CD4-positive, alpha-beta T cell (primary cell): ENCODE data around the gene THSD7B. TPM values are rescaled to one million over a fixed set of nuclear protein-coding genes. Genes with fewer than 3 reads are reported as not detected.
"Not testable (repeated sequence)": the region's sequence is repeated elsewhere in the genome, so short reads cannot be mapped to it uniquely, and the experiment has no call there.

Source experiments
- ATAC-seq: fragments of 200-7000 bp; cut with Tn5 transposase; one replicate; pipeline ENCODE4 v1.10.0; 2022; ENCODE audit warnings: mild to moderate bottlenecking; ENCODE audit not compliant: poor library complexity
- CTCF ChIA-PET: fragments of 350-600 bp; sonication (Branson Sonifier 250); formaldehyde crosslinking; loops from one replicate; lab custom pipeline; 2021; ENCODE audit warnings: antibody characterized with exemption, inconsistent platforms; lab: Charles Lee
- POLR2A ChIA-PET: fragments of 350-600 bp; sonication (Branson Sonifier 250); formaldehyde crosslinking; loops from one replicate; lab custom pipeline; 2021; ENCODE audit warnings: antibody characterized with exemption, inconsistent platforms; lab: Charles Lee
- DNase-seq, 14 experiments: peaks; one replicate each; pipeline ENCODE4 v3.0.0-alpha.2; 2013 to 2020; ENCODE audit warnings: mixed read lengths in 2 of 14
- H3K27ac ChIP-seq, 2 donors: one replicate each; pipeline versions ENCODE4 v1.5.1 to v1.7.0; 2013; ENCODE audit warnings: low read length in 2 of 2, low read depth in 1 of 2, mild to moderate bottlenecking in 1 of 2
- H3K27me3 ChIP-seq, 2 experiments: 1 replicate in 1 of 2; 2 replicates in 1 of 2; pipeline versions ENCODE4 v1.6.1 to v1.7.0; 2013; ENCODE audit warnings: low read length in 2 of 2, control low read depth in 1 of 2, mild to moderate bottlenecking in 1 of 2, moderate library complexity in 1 of 2; ENCODE audit not compliant: insufficient read depth in 2 of 2, control insufficient read depth in 1 of 2
- H3K36me3 ChIP-seq: one replicate; pipeline ENCODE4 v1.6.1; 2013; ENCODE audit warnings: low read length, control low read depth; ENCODE audit not compliant: insufficient read depth
- H3K4me1 ChIP-seq: one replicate; pipeline ENCODE4 v1.6.1; 2013; ENCODE audit warnings: low read length, control low read depth; ENCODE audit not compliant: insufficient read depth
- H3K4me3 ChIP-seq: one replicate; pipeline ENCODE4 v1.5.1; 2013; ENCODE audit warnings: mild to moderate bottlenecking, low read length, moderate library complexity
- H3K9me3 ChIP-seq, 2 experiments: 1 replicate in 1 of 2; 2 replicates in 1 of 2; pipeline versions ENCODE4 v1.6.1 to v1.7.0; 2013; ENCODE audit warnings: low read length in 2 of 2, mild to moderate bottlenecking in 2 of 2, control low read depth in 1 of 2, moderate library complexity in 1 of 2; ENCODE audit not compliant: control insufficient read depth in 1 of 2, insufficient read depth in 1 of 2
- H3K27ac Mint-ChIP-seq: one replicate; pipeline ENCODE4 v1.8.0; 2020; ENCODE audit warnings: mixed read lengths
- H3K27me3 Mint-ChIP-seq: one replicate; pipeline ENCODE4 v1.8.0; 2021; ENCODE audit warnings: mixed read lengths
- H3K36me3 Mint-ChIP-seq: one replicate; pipeline ENCODE4 v1.8.0; 2021; ENCODE audit warnings: low read depth, mixed read lengths
- H3K4me1 Mint-ChIP-seq: one replicate; pipeline ENCODE4 v1.8.0; 2021; ENCODE audit warnings: low read depth, mixed read lengths
- H3K4me3 Mint-ChIP-seq: one replicate; pipeline ENCODE4 v1.8.0; 2020; ENCODE audit warnings: mild to moderate bottlenecking, mixed read lengths
- H3K9me3 Mint-ChIP-seq: one replicate; pipeline ENCODE4 v1.8.0; 2020; ENCODE audit warnings: mixed read lengths
- CTCF ChIP-seq: fragments of 200-600 bp; IDR thresholded peaks from one replicate; pipeline ENCODE4 v1.8.0; 2022; ENCODE audit warnings: antibody characterized with exemption, mild to moderate bottlenecking
- intact Hi-C, 2 experiments: fragments of 100-400 bp; cut with DNase I in 1 of 2; cut with micrococcal nuclease in 1 of 2; formaldehyde crosslinking; loops; one replicate each; pipeline versions ENCODE4 v1.15.1 to v1.9.0; 2023 to 2025; cut with DNase I, micrococcal nuclease
- total RNA-seq, 174 experiments: library from RNA in 2 of 174; stranded (reverse) in 2 of 174; gene quantifications; one replicate each; pipeline ENCODE4 v1.2.3 and lab custom pipeline; 2021 to 2026

The THSD7B gene
- total RNA-seq, 2 experiments from 2014 or later, result not detected

- no peak for TF ChIP-seq CTCF
- Mint-ChIP-seq H3K4me3 (no peak overlapping the region), H3K4me1 (no peaks in the 10 kb centered on the region), H3K27me3 (no peaks in the 10 kb centered on the region), H3K36me3 (no peaks in the 10 kb centered on the region), H3K9me3 (no peaks in the 10 kb centered on the region), H3K27ac (no peak overlapping the region)
- Histone ChIP-seq H3K36me3 (no peaks in the 10 kb centered on the region), H3K9me3 (peaks cover 0 to 7% of the 10 kb centered on the region in 2 experiments), H3K27me3 (no peaks in the 10 kb centered on the region), H3K27ac (no peak overlapping the region), H3K4me1 (no peaks in the 10 kb centered on the region), H3K4me3 (no peak overlapping the region)
- ATAC-seq, result no peak
- no peak for DNase-seq
- POLR2A ChIA-PET, result no interaction called here
- intact Hi-C loops, result no loop called here
- CTCF ChIA-PET, result no interaction called here
Observed at GRCh38 chr2:137096187-137096586, 330.8 kb downstream of the THSD7B start.

- Histone ChIP-seq H3K27ac (no peak overlapping the region), H3K9me3 (peaks cover 0 to 8% of the 10 kb centered on the region in 2 experiments), H3K36me3 (no peaks in the 10 kb centered on the region), H3K27me3 (no peaks in the 10 kb centered on the region), H3K4me3 (no peak overlapping the region), H3K4me1 (no peaks in the 10 kb centered on the region)
- ChIA-PET CTCF (no interaction called here), POLR2A (no interaction called here)
- H3K4me3 Mint-ChIP-seq, result no peak overlapping the region
- no peaks in the 10 kb centered on the region for H3K9me3 Mint-ChIP-seq
- H3K36me3 Mint-ChIP-seq, result no peaks in the 10 kb centered on the region
- no peak for TF ChIP-seq CTCF
- no peaks in the 10 kb centered on the region for H3K27me3 Mint-ChIP-seq
- ATAC-seq, result no peak
- H3K4me1 Mint-ChIP-seq, result no peaks in the 10 kb centered on the region
- no peak overlapping the region for H3K27ac Mint-ChIP-seq
- intact Hi-C loops, result no loop called here
- no peak for DNase-seq
Observed at GRCh38 chr2:137096693-137097092, 331.3 kb downstream of the THSD7B start.

GRCh38 chr2:137101814-137102213, 336.5 kb downstream of the THSD7B start:
- H3K27ac ChIP-seq, H3K4me1 Mint-ChIP-seq, H3K36me3 Mint-ChIP-seq, ATAC-seq, H3K4me3 ChIP-seq, H3K36me3 ChIP-seq, intact Hi-C loops, H3K4me1 ChIP-seq, H3K27me3 ChIP-seq, H3K4me3 Mint-ChIP-seq, H3K9me3 ChIP-seq, H3K27me3 Mint-ChIP-seq, H3K27ac Mint-ChIP-seq, POLR2A ChIA-PET, CTCF ChIA-PET, DNase-seq: not testable (repeated sequence)
- H3K9me3 Mint-ChIP-seq, result peaks cover 12% of the 10 kb centered on the region

- H3K4me1 Mint-ChIP-seq, result no peaks in the 10 kb centered on the region
- ATAC-seq, result no peak
- no peak for TF ChIP-seq CTCF
- Histone ChIP-seq H3K27me3 (no peaks in the 10 kb centered on the region), H3K4me3 (no peak overlapping the region), H3K27ac (no peak overlapping the region), H3K9me3 (no peaks in the 10 kb centered on the region), H3K36me3 (no peaks in the 10 kb centered on the region), H3K4me1 (no peaks in the 10 kb centered on the region)
- ChIA-PET POLR2A (no interaction called here), CTCF (no interaction called here)
- H3K36me3 Mint-ChIP-seq, result no peaks in the 10 kb centered on the region
- no peak for DNase-seq
- H3K4me3 Mint-ChIP-seq, result no peak overlapping the region
- no peaks in the 10 kb centered on the region for H3K27me3 Mint-ChIP-seq
- intact Hi-C loops, result no loop called here
- no peak overlapping the region for H3K27ac Mint-ChIP-seq
- H3K9me3 Mint-ChIP-seq, result peaks cover 7% of the 10 kb centered on the region
Observed at GRCh38 chr2:137107904-137108303, 342.6 kb downstream of the THSD7B start.
